RPMI7951 (cell line): ENCODE results near the gene NSUN2. TPM values are rescaled to one million over a fixed set of nuclear protein-coding genes. Genes with fewer than 3 reads are reported as not detected.

Experiments
- DNase-seq: peaks from one replicate; pipeline ENCODE4 v3.0.0-alpha.2; 2012; ENCODE audit warnings: low read depth
- total RNA-seq: library from RNA; depleted of rRNA; stranded (reverse); fragments of >200 nt; shearing (Covaris generic); gene quantifications from 2 replicates; pipeline ENCODE4 v1.2.3, GENCODE V29; 2014

NSUN2 gene
- total RNA-seq, 1 experiment from 2014 or later: 19.3 TPM

- peak; percentile 55 for DNase-seq
Measured at GRCh38 chr5:6644794-6645241, 12.0 kb upstream of the NSUN2 start.

GRCh38 chr5:6642655-6643054 is 9.8 kb upstream of the NSUN2 start:
- DNase-seq: no peak

GRCh38 chr5:6638236-6638635 is 5.4 kb upstream of the NSUN2 start:
- no peak for DNase-seq

- DNase-seq: no peak
Measured at GRCh38 chr5:6637590-6637989, 4.7 kb upstream of the NSUN2 start.

- no peak for DNase-seq
Measured at GRCh38 chr5:6637022-6637421, 4.2 kb upstream of the NSUN2 start.

GRCh38 chr5:6636293-6636692 is 3.4 kb upstream of the NSUN2 start:
- DNase-seq: no peak

GRCh38 chr5:6634788-6635430 is 2.1 kb upstream of the NSUN2 start:
- DNase-seq: no peak

- no peak for DNase-seq
Measured at GRCh38 chr5:6634306-6634705, 1.5 kb upstream of the NSUN2 start.

- no peak for DNase-seq
Measured at GRCh38 chr5:6633469-6634245, 813 bp upstream of the NSUN2 start.

- peak; percentile 42 for DNase-seq
Measured at GRCh38 chr5:6632324-6632887, 438 bp downstream of the NSUN2 start.

GRCh38 chr5:6631441-6631840 is 1.4 kb downstream of the NSUN2 start:
- DNase-seq: no peak

- DNase-seq: no peak
Measured at GRCh38 chr5:6626508-6626907, 6.3 kb downstream of the NSUN2 start.

- no peak for DNase-seq
Measured at GRCh38 chr5:6623941-6624340, 8.9 kb downstream of the NSUN2 start.

- no peak for DNase-seq
Measured at GRCh38 chr5:6623228-6623627, 9.6 kb downstream of the NSUN2 start.

GRCh38 chr5:6616632-6617031 is 16.2 kb downstream of the NSUN2 start:
- DNase-seq: no peak

GRCh38 chr5:6615034-6615815 is 17.6 kb downstream of the NSUN2 start:
- no peak for DNase-seq

GRCh38 chr5:6611334-6612256 is 21.2 kb downstream of the NSUN2 start:
- no peak for DNase-seq

GRCh38 chr5:6608016-6608415 is 24.8 kb downstream of the NSUN2 start:
- DNase-seq: no peak

- no peak for DNase-seq
Measured at GRCh38 chr5:6607559-6607936, 25.3 kb downstream of the NSUN2 start.

GRCh38 chr5:6606884-6607558 is 25.8 kb downstream of the NSUN2 start:
- peak; percentile 25 for DNase-seq

- DNase-seq: no peak
Measured at GRCh38 chr5:6604946-6605345, 27.9 kb downstream of the NSUN2 start.
